HepG2 (cell line): ENCODE results near the gene SRR.

Source experiments
- NKX3-1 ChIP-seq: sonication (generic); formaldehyde crosslinking; IDR thresholded peaks from 2 replicates; pipeline ENCODE4 v1.5.0; 2020; ENCODE audit warnings: missing genetic modification reagents
- STAT5B ChIP-seq: sonication (generic); formaldehyde crosslinking; IDR thresholded peaks from 2 replicates; pipeline ENCODE4 v1.4.0; 2020; ENCODE audit warnings: missing genetic modification reagents
- TF ChIP-seq, protein P1 (sequence below): sonication (generic); formaldehyde crosslinking; IDR thresholded peaks from 2 replicates; pipeline ENCODE4 v1.5.1; 2020; ENCODE audit warnings: missing genetic modification reagents, mild to moderate bottlenecking, borderline replicate concordance
- TF ChIP-seq, protein P2 (sequence below): sonication (generic); formaldehyde crosslinking; IDR thresholded peaks from 2 replicates; pipeline ENCODE4 v1.5.0; 2020; ENCODE audit warnings: mild to moderate bottlenecking, missing genetic modification reagents, borderline replicate concordance

DNA sequence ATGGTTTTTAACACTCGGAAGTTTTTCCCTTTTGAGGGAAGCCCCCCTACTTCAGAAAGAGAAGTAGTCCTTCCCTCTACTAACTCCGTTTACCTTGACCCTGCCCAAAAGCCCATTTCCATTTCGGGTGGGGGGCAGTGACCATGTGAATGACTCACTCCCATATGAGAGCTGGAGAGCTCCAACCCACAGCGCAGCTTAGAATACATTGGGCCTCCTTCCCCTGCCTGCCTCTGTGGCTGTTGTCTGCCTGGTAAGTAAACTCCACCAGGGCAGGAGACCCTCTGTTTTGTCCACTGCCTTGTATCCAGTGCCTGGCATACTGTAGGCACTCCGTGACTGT, 34.5 kb downstream of the SRR start:
- no peak for TF ChIP-seq STAT5B (CRISPR knock-in tag)
- TF ChIP-seq, protein P1, sequence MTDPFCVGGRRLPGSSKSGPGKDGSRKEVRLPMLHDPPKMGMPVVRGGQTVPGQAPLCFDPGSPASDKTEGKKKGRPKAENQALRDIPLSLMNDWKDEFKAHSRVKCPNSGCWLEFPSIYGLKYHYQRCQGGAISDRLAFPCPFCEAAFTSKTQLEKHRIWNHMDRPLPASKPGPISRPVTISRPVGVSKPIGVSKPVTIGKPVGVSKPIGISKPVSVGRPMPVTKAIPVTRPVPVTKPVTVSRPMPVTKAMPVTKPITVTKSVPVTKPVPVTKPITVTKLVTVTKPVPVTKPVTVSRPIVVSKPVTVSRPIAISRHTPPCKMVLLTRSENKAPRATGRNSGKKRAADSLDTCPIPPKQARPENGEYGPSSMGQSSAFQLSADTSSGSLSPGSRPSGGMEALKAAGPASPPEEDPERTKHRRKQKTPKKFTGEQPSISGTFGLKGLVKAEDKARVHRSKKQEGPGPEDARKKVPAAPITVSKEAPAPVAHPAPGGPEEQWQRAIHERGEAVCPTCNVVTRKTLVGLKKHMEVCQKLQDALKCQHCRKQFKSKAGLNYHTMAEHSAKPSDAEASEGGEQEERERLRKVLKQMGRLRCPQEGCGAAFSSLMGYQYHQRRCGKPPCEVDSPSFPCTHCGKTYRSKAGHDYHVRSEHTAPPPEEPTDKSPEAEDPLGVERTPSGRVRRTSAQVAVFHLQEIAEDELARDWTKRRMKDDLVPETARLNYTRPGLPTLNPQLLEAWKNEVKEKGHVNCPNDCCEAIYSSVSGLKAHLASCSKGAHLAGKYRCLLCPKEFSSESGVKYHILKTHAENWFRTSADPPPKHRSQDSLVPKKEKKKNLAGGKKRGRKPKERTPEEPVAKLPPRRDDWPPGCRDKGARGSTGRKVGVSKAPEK (CRISPR knock-in tag): no peak
- TF ChIP-seq, protein P2, sequence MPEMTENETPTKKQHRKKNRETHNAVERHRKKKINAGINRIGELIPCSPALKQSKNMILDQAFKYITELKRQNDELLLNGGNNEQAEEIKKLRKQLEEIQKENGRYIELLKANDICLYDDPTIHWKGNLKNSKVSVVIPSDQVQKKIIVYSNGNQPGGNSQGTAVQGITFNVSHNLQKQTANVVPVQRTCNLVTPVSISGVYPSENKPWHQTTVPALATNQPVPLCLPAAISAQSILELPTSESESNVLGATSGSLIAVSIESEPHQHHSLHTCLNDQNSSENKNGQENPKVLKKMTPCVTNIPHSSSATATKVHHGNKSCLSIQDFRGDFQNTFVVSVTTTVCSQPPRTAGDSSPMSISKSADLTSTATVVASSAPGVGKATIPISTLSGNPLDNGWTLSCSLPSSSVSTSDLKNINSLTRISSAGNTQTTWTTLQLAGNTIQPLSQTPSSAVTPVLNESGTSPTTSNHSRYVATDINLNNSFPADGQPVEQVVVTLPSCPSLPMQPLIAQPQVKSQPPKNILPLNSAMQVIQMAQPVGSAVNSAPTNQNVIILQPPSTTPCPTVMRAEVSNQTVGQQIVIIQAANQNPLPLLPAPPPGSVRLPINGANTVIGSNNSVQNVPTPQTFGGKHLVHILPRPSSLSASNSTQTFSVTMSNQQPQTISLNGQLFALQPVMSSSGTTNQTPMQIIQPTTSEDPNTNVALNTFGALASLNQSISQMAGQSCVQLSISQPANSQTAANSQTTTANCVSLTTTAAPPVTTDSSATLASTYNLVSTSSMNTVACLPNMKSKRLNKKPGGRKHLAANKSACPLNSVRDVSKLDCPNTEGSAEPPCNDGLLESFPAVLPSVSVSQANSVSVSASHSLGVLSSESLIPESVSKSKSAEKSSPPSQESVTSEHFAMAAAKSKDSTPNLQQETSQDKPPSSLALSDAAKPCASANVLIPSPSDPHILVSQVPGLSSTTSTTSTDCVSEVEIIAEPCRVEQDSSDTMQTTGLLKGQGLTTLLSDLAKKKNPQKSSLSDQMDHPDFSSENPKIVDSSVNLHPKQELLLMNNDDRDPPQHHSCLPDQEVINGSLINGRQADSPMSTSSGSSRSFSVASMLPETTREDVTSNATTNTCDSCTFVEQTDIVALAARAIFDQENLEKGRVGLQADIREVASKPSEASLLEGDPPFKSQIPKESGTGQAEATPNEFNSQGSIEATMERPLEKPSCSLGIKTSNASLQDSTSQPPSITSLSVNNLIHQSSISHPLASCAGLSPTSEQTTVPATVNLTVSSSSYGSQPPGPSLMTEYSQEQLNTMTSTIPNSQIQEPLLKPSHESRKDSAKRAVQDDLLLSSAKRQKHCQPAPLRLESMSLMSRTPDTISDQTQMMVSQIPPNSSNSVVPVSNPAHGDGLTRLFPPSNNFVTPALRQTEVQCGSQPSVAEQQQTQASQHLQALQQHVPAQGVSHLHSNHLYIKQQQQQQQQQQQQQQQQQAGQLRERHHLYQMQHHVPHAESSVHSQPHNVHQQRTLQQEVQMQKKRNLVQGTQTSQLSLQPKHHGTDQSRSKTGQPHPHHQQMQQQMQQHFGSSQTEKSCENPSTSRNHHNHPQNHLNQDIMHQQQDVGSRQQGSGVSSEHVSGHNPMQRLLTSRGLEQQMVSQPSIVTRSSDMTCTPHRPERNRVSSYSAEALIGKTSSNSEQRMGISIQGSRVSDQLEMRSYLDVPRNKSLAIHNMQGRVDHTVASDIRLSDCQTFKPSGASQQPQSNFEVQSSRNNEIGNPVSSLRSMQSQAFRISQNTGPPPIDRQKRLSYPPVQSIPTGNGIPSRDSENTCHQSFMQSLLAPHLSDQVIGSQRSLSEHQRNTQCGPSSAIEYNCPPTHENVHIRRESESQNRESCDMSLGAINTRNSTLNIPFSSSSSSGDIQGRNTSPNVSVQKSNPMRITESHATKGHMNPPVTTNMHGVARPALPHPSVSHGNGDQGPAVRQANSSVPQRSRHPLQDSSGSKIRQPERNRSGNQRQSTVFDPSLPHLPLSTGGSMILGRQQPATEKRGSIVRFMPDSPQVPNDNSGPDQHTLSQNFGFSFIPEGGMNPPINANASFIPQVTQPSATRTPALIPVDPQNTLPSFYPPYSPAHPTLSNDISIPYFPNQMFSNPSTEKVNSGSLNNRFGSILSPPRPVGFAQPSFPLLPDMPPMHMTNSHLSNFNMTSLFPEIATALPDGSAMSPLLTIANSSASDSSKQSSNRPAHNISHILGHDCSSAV (CRISPR knock-in tag): no peak
- no peak for TF ChIP-seq NKX3-1
